Activated naive CD8-positive, alpha-beta T cell (primary cell): Measurements from ENCODE around the gene ZBTB40.
A peak's percentile ranks its signal among the peaks of the same experiment; 100 is the strongest.

Experiments used
- H3K27ac Mint-ChIP-seq: one replicate; pipeline ENCODE4 v1.8.0; 2021; ENCODE audit warnings: mixed read lengths
- H3K27me3 Mint-ChIP-seq: one replicate; pipeline ENCODE4 v1.8.0; 2021; ENCODE audit warnings: mixed read lengths
- H3K36me3 Mint-ChIP-seq: one replicate; pipeline ENCODE4 v1.8.0; 2021; ENCODE audit warnings: mixed read lengths
- H3K4me1 Mint-ChIP-seq: one replicate; pipeline ENCODE4 v1.8.0; 2021; ENCODE audit warnings: low read depth, mixed read lengths
- H3K4me3 Mint-ChIP-seq: one replicate; pipeline ENCODE4 v1.8.0; 2021; ENCODE audit warnings: mild to moderate bottlenecking, mixed read lengths
- H3K9me3 Mint-ChIP-seq: one replicate; pipeline ENCODE4 v1.8.0; 2021; ENCODE audit warnings: low read depth, mixed read lengths

The ZBTB40 gene

DNA sequence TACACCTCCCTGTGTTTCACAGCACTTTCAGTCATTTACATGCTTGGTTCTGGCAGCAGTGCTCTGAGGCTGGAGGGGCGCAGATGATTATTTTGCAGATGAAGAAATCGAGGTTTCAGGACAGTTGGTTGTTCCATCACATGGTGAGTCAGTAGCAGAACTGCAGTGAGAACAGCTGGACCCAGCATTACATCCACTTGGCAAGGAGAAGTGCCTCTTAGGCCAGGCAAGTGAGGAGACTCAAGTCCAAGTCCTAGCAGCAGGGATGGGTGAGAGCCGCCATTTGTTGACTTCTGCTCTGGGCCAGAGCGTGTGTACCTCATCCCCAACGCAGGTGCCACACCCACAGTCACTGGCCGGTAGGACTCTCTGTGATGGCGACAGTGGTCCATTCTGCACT, 84.9 kb downstream of the ZBTB40 start:
- Mint-ChIP-seq H3K27ac (no peak overlapping the region), H3K27me3 (no peaks in the 10 kb centered on the region), H3K4me3 (no peak overlapping the region), H3K36me3 (peaks cover 7% of the 10 kb centered on the region), H3K9me3 (no peaks in the 10 kb centered on the region), H3K4me1 (peaks cover 17% of the 10 kb centered on the region)

DNA sequence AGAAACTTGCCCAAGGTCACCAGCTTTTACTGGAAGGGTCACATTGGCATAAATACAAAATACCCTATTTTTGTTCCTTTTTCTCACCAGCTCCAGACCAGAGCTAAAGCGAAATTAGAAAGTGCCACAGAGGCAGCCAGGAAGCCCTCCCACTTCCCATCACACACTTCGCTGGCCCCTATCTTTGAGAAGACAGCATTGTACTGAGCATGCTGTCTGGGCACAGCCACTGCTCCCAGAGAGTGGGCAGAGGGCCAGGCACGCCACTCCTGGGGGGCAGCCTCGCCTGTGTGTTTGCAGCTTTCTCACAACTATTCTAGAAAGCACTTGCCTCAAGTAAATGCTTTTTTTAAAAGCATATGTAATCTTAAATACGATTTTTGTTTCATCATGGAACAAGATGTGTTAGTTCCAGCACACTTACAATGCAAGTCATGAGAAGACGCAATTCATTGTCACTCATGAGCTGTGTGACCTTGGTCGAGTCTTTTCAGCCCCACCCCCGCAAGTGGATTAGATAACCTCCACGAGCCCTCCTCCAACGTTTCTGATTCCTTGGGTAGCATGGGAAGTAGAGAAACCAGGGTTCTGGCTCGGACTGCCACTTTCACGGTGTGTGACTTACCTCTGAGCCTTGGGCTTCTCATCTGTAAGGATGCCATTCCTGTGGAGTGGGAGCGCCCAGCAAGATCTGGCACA, 85.9 kb downstream of the ZBTB40 start:
- Mint-ChIP-seq H3K4me3 (no peak overlapping the region), H3K27me3 (no peaks in the 10 kb centered on the region), H3K27ac (no peak overlapping the region), H3K4me1 (peaks cover 17% of the 10 kb centered on the region), H3K36me3 (peaks cover 7% of the 10 kb centered on the region), H3K9me3 (no peaks in the 10 kb centered on the region)

DNA sequence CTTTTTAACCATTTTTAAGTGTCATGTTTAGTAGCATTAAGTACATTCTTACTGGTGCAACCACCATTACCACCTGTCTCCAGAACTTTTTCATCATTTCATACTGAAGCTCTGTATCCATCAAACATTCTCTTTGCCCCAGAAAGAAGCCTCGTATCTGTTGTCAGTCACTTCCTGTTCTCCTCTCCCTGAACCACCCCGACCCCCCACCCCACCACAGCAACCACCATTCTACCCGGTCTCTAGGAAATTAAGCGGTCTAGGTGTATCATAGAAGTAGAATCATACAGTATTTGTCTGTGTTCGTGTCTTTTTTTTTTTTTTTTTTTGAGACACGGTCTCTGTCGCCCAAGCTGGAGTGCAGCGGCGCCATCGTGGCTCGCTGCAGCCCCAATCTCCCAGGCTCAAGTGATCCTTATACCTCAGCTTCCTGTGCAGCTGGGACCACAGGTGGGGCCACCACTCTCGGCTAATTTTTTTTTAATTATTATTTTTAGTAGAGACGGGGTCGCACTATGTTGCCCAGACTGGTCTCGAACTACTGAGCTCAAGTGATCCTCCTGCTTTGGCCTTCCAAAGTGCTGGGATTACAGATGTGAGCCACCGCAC, 88.0 kb downstream of the ZBTB40 start:
- peak overlapping the region; percentile 54 for H3K4me3 Mint-ChIP-seq
- H3K9me3 Mint-ChIP-seq, result no peaks in the 10 kb centered on the region
- peak overlapping the region; percentile 16 for H3K27ac Mint-ChIP-seq
- H3K4me1 Mint-ChIP-seq, result peaks cover 17% of the 10 kb centered on the region
- peaks cover 2% of the 10 kb centered on the region for H3K36me3 Mint-ChIP-seq
- H3K27me3 Mint-ChIP-seq, result no peaks in the 10 kb centered on the region

DNA sequence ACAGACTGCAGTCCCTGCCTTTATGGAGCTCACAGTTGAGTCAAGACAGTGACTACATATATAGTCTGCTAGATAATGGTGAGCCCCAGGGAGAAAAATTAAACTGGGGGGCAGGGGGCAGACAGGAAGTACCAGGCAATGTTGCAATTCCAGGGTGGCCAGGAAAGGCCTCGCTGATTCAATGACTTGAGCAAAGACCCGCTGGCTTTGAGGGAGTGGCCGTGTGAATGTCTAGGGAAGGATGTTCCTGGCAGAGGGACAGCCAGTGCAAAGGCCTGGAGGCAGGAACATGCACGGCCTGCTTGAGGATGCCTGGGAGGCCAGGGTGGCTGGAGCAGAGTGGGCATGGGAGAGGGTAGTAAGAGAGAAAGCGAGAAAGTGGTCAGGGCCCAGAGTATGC, 88.7 kb downstream of the ZBTB40 start:
- Mint-ChIP-seq H3K27me3 (no peaks in the 10 kb centered on the region), H3K36me3 (peaks cover 2% of the 10 kb centered on the region), H3K9me3 (no peaks in the 10 kb centered on the region), H3K27ac (no peak overlapping the region), H3K4me3 (no peak overlapping the region), H3K4me1 (peaks cover 17% of the 10 kb centered on the region)

DNA sequence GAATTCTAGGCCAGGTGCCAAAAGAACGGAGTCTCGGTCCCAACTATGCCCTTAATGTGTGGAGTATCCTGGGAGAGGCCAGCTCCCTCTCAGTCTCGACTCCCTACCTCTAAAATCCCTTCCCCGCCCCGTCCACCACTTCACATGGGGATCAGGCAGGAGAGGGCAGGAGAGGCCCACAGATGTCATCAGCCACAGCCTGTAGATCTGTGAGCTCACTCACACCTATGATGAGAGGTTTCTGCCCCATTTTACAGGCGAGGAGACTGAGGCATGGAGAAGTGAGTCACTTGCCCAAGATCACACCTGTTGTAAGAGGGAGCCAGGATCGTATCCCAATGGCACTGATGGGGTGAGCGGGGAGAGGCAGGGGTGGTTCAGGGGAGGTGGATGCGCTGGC, 91.2 kb downstream of the ZBTB40 start:
- Mint-ChIP-seq H3K4me1 (peaks cover 17% of the 10 kb centered on the region), H3K9me3 (no peaks in the 10 kb centered on the region)

DNA sequence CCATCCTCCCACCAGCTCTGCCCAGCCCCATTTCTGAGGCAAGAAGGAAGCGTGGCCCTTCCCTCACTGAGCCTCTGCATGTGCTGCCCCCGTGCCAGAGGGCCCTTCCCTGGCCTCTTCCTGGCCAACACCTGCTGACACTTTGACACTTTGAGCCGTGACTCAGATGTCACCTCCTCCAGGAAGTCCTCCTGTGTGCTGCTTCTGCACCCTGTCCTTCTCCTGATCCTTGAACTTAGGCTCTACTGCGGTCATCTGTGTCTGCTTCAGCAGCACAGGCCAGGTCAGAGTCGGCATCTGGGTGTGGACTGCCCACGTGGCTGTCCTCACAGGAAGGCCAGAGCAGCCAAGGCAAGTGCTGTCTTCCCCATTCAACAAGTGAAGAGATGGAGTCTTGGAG, 92.0 kb downstream of the ZBTB40 start:
- H3K27me3 Mint-ChIP-seq, result peaks cover 1% of the 10 kb centered on the region
- H3K4me3 Mint-ChIP-seq, result no peak overlapping the region
- no peaks in the 10 kb centered on the region for H3K9me3 Mint-ChIP-seq
- H3K27ac Mint-ChIP-seq, result no peak overlapping the region
- peaks cover 13% of the 10 kb centered on the region for H3K4me1 Mint-ChIP-seq
- no peaks in the 10 kb centered on the region for H3K36me3 Mint-ChIP-seq

More for the DNA sequence above, 91.2 kb downstream of the ZBTB40 start:
- H3K36me3 Mint-ChIP-seq, result no peaks in the 10 kb centered on the region
- H3K27ac Mint-ChIP-seq, result no peak overlapping the region
- no peak overlapping the region for H3K4me3 Mint-ChIP-seq
- H3K27me3 Mint-ChIP-seq, result no peaks in the 10 kb centered on the region

DNA sequence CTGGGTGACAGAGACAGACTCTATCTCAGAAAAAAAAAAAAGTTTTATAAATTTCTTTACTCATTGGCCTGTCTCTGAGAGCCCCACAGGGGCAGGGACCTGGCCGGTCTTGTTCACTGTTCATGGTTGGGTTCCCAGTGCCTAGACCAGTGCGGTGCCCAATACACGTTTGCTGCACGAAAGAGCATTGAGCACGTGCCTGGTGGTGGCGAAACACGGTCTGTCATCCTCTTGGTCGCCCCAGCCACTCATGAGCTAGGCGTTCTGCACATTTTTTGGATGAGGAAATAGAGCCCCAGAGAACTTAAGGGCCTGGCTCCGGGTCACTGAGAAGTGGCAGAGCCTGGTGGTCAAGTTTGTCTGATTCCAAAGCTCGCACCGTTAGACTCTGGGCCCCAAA, 93.0 kb downstream of the ZBTB40 start:
- H3K27ac Mint-ChIP-seq, result no peak overlapping the region
- no peaks in the 10 kb centered on the region for H3K9me3 Mint-ChIP-seq
- no peaks in the 10 kb centered on the region for H3K36me3 Mint-ChIP-seq
- H3K4me1 Mint-ChIP-seq, result peaks cover 6% of the 10 kb centered on the region
- H3K27me3 Mint-ChIP-seq, result peaks cover 3% of the 10 kb centered on the region
- no peak overlapping the region for H3K4me3 Mint-ChIP-seq

DNA sequence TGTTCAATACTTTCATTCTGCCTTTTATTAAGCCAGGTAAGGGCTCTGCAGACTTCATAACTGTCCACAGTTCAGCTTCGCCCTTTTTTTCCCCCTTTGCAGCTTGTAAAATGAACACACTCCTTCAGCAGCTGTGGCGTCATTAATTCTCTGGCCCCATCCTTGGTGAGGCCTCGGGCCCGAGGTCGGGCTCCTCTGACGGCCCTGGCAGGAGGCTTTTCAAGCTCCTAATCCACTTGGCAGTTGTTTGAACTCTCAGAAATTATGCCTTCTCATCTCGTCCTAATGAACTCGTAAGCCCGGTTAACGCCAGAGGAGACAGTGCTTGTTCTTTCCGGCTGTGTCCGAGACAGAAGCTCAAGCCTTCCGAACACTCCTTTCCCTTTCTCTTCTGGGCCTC, 93.5 kb downstream of the ZBTB40 start:
- Mint-ChIP-seq H3K27me3 (peaks cover 3% of the 10 kb centered on the region), H3K9me3 (no peaks in the 10 kb centered on the region), H3K4me3 (no peak overlapping the region), H3K4me1 (peaks cover 2% of the 10 kb centered on the region), H3K27ac (no peak overlapping the region), H3K36me3 (no peaks in the 10 kb centered on the region)

DNA sequence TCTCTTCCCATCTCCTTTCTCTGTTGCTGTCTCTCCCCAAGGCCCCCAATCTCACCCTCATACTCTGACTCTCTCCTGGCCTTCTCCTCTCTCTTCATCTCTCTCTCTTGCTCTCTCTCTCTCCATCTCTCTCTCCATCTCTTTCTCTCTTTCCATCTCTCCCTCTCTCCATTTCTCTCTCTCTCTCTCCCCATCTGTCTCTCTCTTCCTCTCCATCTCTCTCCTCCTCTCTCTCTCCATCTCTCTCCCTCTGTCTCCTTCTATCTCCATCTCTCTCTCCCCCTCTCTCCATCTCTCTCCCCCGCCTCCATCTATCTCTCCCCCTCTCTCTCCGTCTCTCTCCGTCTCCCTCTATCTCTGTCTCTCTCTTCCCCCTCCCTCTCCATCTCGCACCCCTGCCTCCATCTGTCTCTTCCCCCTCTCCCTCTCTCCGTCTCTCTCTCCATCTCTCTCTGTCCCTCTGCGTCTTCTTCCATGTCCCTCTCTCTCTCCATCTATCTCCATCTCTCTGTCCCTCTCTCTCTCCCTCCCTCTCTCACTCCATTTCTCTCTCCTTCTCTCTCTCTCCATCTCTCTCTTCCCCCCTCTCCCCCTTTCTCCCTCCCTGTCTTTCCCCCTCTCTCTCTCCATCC, 95.7 kb downstream of the ZBTB40 start:
- no peak overlapping the region for H3K4me3 Mint-ChIP-seq
- H3K4me1 Mint-ChIP-seq, result no peaks in the 10 kb centered on the region

DNA sequence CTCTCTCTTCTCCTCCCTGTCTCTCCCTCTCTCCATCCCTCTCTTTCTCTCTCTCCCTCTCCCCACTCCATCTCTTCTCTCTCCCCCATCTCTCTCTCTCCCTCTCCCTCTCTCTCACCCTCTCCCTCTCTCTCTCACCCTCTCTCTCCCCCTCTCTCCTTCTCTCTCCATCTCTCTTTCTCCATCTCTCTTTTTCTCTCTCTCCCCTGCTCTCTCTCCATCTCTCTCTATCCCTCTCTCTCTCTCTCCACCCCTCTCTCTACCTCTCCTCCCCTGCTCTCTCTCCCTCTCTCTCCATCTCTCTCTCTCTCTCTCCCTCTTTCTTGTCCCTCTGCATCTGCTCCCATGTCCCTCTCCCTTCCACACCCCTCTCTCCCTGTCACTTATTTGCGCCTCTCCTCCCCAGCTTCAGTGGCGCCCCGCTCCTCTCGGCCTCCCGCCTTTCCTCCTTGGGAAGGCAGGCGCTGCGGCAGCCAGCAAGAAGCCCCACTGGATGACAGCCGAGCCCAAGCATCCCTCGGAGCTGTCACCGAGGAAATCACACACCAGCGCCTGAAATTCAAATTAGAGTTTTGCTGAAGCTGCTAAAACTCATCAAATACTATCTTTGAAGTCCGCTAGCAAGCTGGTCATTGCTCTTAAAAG, 96.3 kb downstream of the ZBTB40 start:
- Mint-ChIP-seq H3K9me3 (no peaks in the 10 kb centered on the region), H3K4me1 (no peaks in the 10 kb centered on the region), H3K4me3 (no peak overlapping the region), H3K36me3 (no peaks in the 10 kb centered on the region), H3K27ac (no peak overlapping the region), H3K27me3 (peaks cover 9% of the 10 kb centered on the region)

More for the DNA sequence above, 95.7 kb downstream of the ZBTB40 start:
- Mint-ChIP-seq H3K27me3 (peaks cover 7% of the 10 kb centered on the region), H3K36me3 (no peaks in the 10 kb centered on the region), H3K9me3 (no peaks in the 10 kb centered on the region), H3K27ac (no peak overlapping the region)

DNA sequence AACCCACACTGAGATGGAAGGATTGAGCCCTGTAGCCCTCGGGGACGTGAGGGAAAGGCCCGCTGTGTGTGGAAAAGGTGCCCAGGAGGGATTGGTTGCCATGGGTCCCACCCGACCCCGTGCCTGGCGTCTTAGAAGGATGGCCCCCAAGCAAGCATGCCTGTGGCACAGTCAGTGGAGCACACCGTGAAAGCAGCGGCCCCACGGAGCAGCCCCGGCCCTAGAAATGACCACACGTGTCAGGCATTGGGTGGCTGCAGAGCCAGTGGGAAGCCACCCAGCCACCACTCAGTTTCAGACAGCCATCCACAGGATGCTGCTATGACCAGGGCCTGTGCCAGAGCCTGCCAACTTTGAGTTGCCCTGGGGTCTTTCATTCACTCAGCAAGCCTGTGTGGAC, 98.4 kb downstream of the ZBTB40 start:
- H3K36me3 Mint-ChIP-seq, result no peaks in the 10 kb centered on the region
- H3K4me3 Mint-ChIP-seq, result no peak overlapping the region
- H3K27ac Mint-ChIP-seq, result no peak overlapping the region
- H3K27me3 Mint-ChIP-seq, result peaks cover 12% of the 10 kb centered on the region
- H3K4me1 Mint-ChIP-seq, result no peaks in the 10 kb centered on the region
- no peaks in the 10 kb centered on the region for H3K9me3 Mint-ChIP-seq

DNA sequence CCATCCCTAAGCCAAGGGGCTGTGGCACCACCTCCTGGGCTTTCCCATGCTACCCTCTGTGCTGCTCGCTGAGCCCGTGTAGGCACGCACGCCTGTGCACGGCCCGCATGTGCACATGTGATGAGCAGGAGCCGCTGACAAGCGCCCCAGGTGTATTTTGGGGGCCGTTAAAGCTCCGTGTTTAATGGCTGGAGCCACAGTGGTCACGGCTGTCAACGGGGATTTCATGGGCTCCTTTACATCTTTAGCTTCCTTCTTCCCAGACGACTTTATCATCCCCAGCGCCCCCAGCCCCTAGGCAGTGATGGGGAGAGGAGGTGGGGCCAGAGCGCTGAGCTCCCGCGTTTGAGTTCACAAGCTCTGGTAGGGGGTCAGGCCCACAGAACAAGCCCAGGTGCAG, 99.9 kb downstream of the ZBTB40 start:
- H3K27me3 Mint-ChIP-seq, result peaks cover 17% of the 10 kb centered on the region
- H3K36me3 Mint-ChIP-seq, result no peaks in the 10 kb centered on the region
- H3K4me1 Mint-ChIP-seq, result no peaks in the 10 kb centered on the region
- no peak overlapping the region for H3K27ac Mint-ChIP-seq
- no peak overlapping the region for H3K4me3 Mint-ChIP-seq
- H3K9me3 Mint-ChIP-seq, result no peaks in the 10 kb centered on the region

DNA sequence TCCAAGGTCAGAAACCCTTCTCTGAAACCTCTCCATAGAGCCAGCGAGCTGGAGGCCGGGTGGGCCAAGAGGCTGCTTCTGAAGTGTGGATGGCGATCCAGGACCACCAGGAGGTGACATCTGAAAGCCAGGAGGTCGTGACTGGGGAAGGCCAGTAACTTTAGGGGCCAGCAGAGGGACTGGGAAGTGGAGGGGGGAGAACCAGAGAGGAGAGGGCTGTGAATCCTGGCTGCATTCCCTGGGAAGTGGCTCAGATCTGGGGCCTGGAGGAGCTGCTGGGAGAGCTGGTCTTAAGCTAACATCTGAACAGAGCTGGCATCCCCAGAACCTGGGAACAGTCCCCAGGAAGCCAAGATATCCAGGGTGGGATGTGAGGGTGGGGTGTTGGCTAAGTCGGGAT, 100.4 kb downstream of the ZBTB40 start:
- no peaks in the 10 kb centered on the region for H3K36me3 Mint-ChIP-seq
- no peak overlapping the region for H3K27ac Mint-ChIP-seq
- H3K9me3 Mint-ChIP-seq, result no peaks in the 10 kb centered on the region
- H3K27me3 Mint-ChIP-seq, result peaks cover 22% of the 10 kb centered on the region
- H3K4me3 Mint-ChIP-seq, result no peak overlapping the region
- H3K4me1 Mint-ChIP-seq, result no peaks in the 10 kb centered on the region

DNA sequence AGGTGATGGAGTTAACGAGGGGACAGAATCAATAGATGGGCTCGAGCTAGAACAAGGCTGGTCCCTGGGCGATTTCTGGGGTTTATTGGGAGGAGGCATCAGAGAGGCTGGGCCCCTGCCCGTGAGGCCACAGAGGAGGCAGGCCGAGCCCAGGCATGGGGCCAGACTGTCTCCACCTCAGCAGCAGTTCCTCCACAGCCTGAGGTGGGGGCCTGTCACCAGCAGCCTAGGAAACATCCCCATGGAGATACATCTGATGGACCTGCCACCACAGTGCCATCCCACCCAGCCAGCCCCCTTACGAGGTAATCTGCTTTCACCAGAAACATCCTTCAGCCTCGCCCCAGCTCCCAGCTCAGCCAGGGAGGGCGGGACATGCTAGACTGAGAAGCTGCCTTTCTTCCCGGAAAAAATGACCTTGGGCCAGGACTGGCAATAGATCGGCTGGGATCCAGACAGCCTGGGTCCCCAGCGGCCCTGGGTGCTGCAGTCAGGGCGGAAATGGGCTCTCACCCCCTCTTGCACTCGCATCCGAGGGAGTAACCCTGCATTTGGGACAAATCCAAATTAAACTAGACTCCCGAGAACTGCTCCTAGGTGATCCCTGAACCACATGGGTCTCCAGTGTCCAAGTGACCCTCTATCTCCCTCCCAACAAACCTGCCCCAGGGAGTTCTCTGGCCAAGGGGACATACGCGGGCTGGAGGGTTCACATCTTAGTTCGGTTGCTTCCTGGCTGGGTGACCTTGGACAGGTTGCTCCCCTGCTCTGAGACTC, 101.6 kb downstream of the ZBTB40 start:
- peaks cover 28% of the 10 kb centered on the region for H3K27me3 Mint-ChIP-seq
- no peaks in the 10 kb centered on the region for H3K4me1 Mint-ChIP-seq
- no peak overlapping the region for H3K4me3 Mint-ChIP-seq
- H3K9me3 Mint-ChIP-seq, result no peaks in the 10 kb centered on the region
- no peaks in the 10 kb centered on the region for H3K36me3 Mint-ChIP-seq
- no peak overlapping the region for H3K27ac Mint-ChIP-seq
